HEK293T (cell line): ENCODE data around the gene WIPF1.

Source experiments
- ARNT ChIP-seq: fragments of 450-650 bp; IDR thresholded peaks from 2 replicates; pipeline ENCODE4 v1.6.1; 2017; ENCODE audit warnings: mild to moderate bottlenecking
- BHLHE40 ChIP-seq: fragments of 450-650 bp; IDR thresholded peaks from 2 replicates; pipeline ENCODE4 v1.6.1; 2016; ENCODE audit warnings: mild to moderate bottlenecking, moderate library complexity, borderline replicate concordance
- ELF4 ChIP-seq: fragments of 450-650 bp; IDR thresholded peaks from 2 replicates; pipeline ENCODE4 v1.6.1; 2017; ENCODE audit warnings: antibody characterized with exemption
- FOXM1 ChIP-seq: fragments of 450-650 bp; IDR thresholded peaks from 2 replicates; pipeline ENCODE4 v1.6.1; 2017; ENCODE audit warnings: mild to moderate bottlenecking, borderline replicate concordance
- L3MBTL2 ChIP-seq: fragments of 450-650 bp; conservative IDR thresholded peaks from 2 replicates; pipeline ENCODE4 v1.6.1; 2016; ENCODE audit warnings: mild to moderate bottlenecking
- SUZ12 ChIP-seq: fragments of 450-650 bp; IDR thresholded peaks from 2 replicates; pipeline ENCODE4 v1.6.1; 2016; ENCODE audit warnings: mild to moderate bottlenecking
- TARDBP ChIP-seq: fragments of 450-650 bp; IDR thresholded peaks from 2 replicates; pipeline ENCODE4 v1.6.1; 2016
- TF ChIP-seq, protein P1 (sequence below): fragments of 450-650 bp; IDR thresholded peaks from 2 replicates; pipeline ENCODE4 v1.6.1; 2016

- TF ChIP-seq TARDBP (no peak), SUZ12 (no peak), BHLHE40 (no peak), FOXM1 (no peak), ARNT (no peak), L3MBTL2 (no peak), ELF4 (no peak)
- TF ChIP-seq, protein P1, sequence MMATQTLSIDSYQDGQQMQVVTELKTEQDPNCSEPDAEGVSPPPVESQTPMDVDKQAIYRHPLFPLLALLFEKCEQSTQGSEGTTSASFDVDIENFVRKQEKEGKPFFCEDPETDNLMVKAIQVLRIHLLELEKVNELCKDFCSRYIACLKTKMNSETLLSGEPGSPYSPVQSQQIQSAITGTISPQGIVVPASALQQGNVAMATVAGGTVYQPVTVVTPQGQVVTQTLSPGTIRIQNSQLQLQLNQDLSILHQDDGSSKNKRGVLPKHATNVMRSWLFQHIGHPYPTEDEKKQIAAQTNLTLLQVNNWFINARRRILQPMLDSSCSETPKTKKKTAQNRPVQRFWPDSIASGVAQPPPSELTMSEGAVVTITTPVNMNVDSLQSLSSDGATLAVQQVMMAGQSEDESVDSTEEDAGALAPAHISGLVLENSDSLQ: no peak
Observed at GRCh38 chr2:174570318-174570958, 27.2 kb downstream of the WIPF1 start.
